ENCODE results near the gene RAB4A. TPM values are rescaled to one million over a fixed set of nuclear protein-coding genes. Genes with fewer than 3 reads are reported as not detected.

Gene RAB4A
- total and polyA plus RNA-seq, 2 of the 13 experiments (the other 11 are each of a cell fraction or from before 2014, with no cell fraction given): 56.0 to 80.1 TPM

GRCh38 chr1:229298887-229299503, 28.1 kb downstream of the RAB4A start (continued):
- TF ChIP-seq MLXIP (CRISPR knock-in tag; IDR thresholded peaks at IDR 0.05; ENCODE audit: borderline replicate concordance) (no peak), ZNF513 (CRISPR knock-in tag; conservative IDR thresholded peaks at IDR 0.05) (no peak), NCOR1 (IDR thresholded peaks at IDR 0.05; ENCODE audit: borderline replicate concordance, low read length) (0 out of 2 replicates have a peak, but pooled peaks have one; percentile 40), ZNF274 (CRISPR knock-in tag; IDR thresholded peaks at IDR 0.05) (no peak), PRPF4 (IDR thresholded peaks at IDR 0.05; ENCODE audit: low read depth, low read length, poor library complexity, severe bottlenecking) (no peak), CSRNP2 (CRISPR knock-in tag; conservative IDR thresholded peaks at IDR 0.05; ENCODE audit: low read depth) (no peak), GPBP1L1 (CRISPR knock-in tag; IDR thresholded peaks at IDR 0.05) (no peak), ZNF143 (CRISPR knock-in tag; IDR thresholded peaks at IDR 0.05) (no peak), RBM22 (optimal IDR thresholded peaks at IDR 0.05; ENCODE audit: low read length) (no peak), LRRFIP1 (CRISPR knock-in tag; conservative IDR thresholded peaks at IDR 0.05) (no peak), MTF2 (CRISPR knock-in tag; IDR thresholded peaks at IDR 0.05; ENCODE audit: borderline replicate concordance) (no peak), ZNF788 (CRISPR knock-in tag; IDR thresholded peaks at IDR 0.05; ENCODE audit: borderline replicate concordance) (no peak), KDM5B (CRISPR knock-in tag; IDR thresholded peaks at IDR 0.05; ENCODE audit: borderline replicate concordance) (no peak), TEF (CRISPR knock-in tag; IDR thresholded peaks at IDR 0.05) (no peak), TOPORS (CRISPR knock-in tag; IDR thresholded peaks at IDR 0.05) (no peak), ZNF180 (CRISPR knock-in tag; IDR thresholded peaks at IDR 0.05; ENCODE audit: borderline replicate concordance, low read depth) (no peak), PHB2 (IDR thresholded peaks at IDR 0.05; ENCODE audit: partially characterized antibody) (no peak), SIX4 (CRISPR knock-in tag; IDR thresholded peaks at IDR 0.05) (no peak), ZNF331 (CRISPR knock-in tag; IDR thresholded peaks at IDR 0.05) (peak; percentile 85)

Data from HepG2 (cell line).